Dedifferentiated amniotic fluid mesenchymal stem cell (primary cell): ENCODE data around the gene RSPH9.
"Not testable (repeated sequence)": the region's sequence is repeated elsewhere in the genome, so short reads cannot be mapped to it uniquely, and the experiment has no call there.

Experiments
- DNase-seq: peaks from one replicate; pipeline ENCODE4 v3.0.0-alpha.2; 2016; ENCODE audit errors: extremely low spot score

The RSPH9 gene

GRCh38 chr6:43683708-43684455 lies 39.0 kb downstream of the RSPH9 start:
- no peak for DNase-seq

- DNase-seq = no peak
Measured at GRCh38 chr6:43687079-43687436, 42.2 kb downstream of the RSPH9 start.

DNA sequence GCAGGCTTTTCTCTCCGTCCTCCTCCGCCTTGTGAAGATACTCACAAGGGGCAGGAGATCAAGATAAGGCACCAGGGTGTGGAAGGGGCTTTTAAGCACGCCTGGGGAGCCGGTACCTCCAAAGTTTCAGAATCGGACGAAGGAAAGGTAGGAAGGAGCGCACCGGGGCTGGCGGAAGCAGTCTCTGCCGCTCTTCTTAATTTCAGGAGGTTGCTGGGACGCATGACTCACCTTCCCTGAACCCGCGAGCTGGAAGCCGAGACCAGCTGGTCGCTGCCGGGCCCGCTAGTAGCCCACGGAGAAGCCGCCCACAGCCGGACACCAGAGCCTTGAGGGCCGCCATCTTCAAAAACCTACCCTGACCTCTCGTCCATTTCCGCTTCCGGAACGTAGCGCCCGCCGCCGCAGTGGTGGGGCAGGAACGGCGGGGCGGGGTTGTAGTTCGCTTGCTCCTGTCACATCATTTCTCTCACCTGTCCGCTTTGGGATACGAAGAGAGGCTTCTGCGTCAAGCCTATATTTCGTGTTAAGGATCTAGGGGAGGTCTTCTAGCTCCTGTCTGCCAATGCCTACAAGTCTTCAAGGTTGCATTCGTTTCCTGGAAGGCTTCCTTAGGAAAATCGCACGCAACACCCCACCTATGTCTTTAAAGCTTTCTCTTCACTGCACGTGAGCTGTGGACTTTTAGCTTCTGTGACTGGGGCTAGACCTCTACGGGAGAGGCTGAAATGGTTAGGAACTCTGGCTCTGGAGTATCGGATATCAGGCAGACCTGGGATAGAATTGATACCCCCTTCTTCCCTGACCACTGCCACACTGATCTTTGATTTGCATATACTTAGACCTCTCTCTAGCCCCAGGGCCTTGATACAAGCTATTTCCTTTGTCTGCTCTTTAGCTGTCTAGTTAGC lies 42.9 kb downstream of the RSPH9 start, which contains the start of gene MRPS18A:
Gene MRPS18A, minus strand, starts transcription at position 355 of the 911 bp plus-strand sequence. Its CDS starts 12 bp downstream, at position 343.
- DNase-seq = peak; percentile 75

DNA sequence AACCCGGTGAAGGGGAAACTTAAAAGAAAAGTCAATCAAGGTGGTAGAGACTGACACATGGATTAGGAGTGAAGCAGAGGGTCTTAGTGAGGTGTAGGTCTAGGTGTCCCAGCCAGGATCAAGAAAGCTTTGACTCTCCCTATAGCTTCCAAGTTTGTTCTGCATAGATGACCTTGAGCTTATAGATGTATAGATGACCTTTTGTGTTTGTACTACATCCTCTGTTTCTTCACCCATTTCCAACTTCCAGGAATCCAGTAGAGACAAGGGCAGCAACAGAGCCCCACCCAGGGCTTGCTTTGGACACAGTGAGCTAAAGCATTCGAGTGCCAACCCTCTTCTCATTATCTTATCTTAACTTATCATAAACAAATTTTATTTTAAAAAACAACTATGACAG lies 44.6 kb downstream of the RSPH9 start:
- DNase-seq = no peak

GRCh38 chr6:43695215-43695966 lies 50.6 kb downstream of the RSPH9 start:
- no peak for DNase-seq

DNA sequence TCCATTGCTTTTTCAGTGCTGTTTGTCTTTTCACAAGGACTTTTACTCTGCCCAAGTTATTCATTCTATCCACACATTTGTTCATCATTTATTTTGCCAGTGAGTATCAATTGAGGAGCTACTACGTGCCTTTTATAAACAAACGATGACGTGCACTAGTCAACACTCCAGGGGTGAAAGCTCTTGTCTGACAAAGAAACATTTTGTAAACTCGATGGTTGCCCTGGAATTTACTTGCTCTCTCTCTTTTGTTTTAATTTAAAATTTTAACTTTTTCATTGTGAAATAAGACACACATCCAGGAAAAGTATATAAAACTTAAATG lies 51.1 kb downstream of the RSPH9 start:
- no peak for DNase-seq

GRCh38 chr6:43697421-43697820 lies 52.6 kb downstream of the RSPH9 start:
- no peak for DNase-seq

- no peak for DNase-seq
Measured at GRCh38 chr6:43698584-43699349, 53.9 kb downstream of the RSPH9 start.

- no peak for DNase-seq
Measured at GRCh38 chr6:43699564-43700186, 54.8 kb downstream of the RSPH9 start.

DNA sequence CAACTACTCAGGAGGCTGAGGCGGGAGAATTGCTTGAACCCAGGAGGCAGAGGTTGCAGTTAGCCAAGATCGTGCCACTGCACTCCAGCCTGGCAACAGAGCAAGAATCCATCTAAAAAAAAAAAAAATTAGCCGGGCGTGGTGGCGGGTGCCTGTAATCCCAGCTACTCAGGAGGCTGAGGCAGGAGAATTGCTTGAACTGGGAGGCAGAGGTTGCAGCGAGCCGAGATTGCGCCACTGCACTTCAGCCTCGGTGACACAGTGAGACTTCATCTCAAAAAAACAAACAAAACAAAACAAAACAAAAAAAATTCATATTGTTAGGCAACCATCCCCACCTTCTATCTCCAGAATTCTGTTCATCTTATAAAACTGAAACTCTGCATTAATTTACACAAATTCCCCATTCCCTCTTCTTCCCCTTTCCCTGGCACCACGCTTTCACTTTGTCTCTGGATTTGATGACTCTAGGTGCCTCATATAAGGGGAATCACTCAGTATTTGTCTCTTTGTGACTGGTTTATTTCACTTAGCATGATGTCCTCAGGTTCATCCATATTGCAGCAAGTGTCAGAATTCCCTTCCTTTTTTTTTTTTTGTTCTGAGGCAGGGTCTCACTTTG lies 56.2 kb downstream of the RSPH9 start:
- DNase-seq = not testable (repeated sequence)

GRCh38 chr6:43702171-43702533 lies 57.3 kb downstream of the RSPH9 start:
- no peak for DNase-seq

- peak; percentile 91 for DNase-seq
Measured at GRCh38 chr6:43702534-43703440, 58.0 kb downstream of the RSPH9 start.

DNA sequence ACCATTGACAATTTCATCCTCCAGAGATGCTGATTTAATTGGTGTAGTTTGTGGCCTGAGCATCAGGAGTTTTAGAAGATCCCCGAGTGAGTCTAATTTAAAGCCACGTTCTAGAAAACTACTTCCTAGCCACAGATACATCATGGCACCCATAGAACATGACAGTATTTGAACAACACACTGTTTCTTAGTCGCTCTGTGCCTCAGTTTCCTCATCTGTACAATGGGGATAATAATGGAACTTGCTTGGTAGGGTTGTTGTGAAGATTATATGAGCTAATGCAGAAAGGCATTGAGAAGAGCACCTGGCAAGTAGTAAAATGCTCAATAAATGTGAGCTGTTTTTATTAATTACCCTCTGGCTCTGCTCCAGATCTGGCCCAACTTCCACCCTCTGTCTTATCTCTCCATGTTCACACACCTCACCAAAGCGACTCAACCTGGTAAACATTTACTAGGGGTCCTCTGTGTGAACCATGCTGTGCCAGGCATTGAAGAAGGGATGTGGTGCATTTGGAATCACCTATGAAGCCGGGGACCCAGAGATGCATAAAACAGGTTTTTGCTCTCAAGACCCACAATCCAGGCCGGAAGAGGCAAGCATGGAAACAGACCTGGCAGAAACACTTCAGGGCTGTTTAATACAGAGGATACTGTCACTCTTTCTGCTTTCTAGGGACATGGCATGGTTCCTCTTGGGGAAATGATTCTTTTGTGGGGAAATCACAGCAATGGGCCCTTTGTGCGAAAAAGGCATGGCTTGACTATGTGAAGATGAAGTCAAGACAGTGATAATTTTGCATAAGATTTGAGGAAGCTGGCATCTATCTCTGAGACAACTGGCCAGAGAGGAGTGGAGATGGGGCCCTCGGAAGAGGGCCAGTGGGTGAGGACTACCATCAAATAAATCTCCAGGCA lies 58.9 kb downstream of the RSPH9 start:
- DNase-seq = no peak

DNA sequence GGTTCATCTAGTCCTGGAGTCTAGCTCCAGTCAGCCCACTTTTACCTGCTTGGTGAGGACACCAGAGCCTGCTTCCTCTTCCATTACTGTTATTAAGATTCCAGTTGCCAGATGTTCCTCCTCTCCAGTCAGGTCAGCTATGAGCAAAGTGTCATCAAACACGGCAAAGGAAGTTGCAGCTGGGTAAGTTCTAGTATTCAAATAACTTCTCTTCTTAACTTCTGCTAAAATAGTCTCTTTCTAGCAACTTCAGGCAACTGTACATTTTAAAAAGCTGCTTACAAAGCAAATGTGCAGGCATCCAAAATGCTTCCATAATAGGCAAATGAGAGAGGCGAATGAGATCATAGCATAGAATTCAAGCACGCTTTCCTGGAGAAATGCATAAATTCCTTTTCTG lies 61.2 kb downstream of the RSPH9 start:
- DNase-seq = no peak

GRCh38 chr6:43706788-43707187 lies 62.0 kb downstream of the RSPH9 start:
- no peak for DNase-seq

GRCh38 chr6:43707269-43707668 lies 62.4 kb downstream of the RSPH9 start:
- no peak for DNase-seq

DNA sequence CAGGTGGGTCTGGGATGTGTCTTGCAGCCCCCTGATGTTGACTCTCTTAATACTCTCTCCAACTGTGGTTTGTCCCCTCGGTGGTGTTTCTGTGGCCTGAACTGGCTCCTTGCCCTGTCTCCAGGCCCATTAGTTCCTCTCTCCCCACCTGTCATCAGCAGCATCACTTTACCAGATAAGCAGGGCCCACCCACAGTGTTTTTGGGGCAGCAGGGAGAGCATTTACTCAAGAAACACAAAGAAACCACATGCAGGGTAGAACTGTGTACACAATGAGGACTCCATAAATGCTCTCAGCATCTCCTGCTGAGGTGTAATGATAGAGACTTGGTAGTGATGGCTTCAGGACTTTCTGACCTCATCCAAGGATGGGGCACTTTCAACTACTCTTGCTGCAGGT lies 62.9 kb downstream of the RSPH9 start:
- no peak for DNase-seq

DNA sequence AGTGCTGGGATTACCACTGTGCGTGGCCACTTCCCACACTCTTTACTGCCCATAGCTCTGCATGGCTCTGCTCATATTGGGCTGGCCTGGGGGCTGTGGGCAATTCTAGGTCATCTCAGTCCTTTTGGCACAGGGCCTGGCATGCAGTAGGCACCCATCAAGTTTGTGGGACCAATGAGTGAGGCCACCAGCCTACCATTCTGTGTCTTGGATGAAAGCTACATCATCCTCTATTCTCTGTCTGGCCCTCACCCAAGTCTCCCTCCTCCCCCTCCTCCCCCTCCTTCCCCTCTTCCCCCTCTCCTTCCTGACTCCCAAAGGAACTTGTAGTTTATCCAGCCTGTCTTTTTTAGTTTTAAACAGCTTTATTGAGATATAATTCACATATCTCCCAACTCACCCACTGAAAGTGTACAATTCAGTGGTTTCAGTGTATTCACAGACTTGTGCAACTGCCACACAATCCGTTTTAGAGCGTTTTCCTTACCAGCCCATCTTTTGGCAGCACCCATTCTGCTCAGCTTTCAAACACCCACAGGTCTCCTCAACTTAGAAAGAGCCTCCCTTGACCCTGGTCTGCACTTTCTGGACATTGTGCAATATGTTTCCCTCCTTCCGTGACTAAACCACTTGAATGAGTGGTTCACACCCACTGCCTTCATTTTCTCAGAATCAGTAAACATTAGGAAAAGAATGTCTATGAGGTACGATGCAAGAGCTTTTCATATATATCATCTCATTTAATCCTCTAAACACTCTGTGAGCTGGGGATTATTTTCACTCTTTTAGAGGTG lies 64.2 kb downstream of the RSPH9 start:
- DNase-seq = peak; percentile 69
